ENCODE measurements around the gene ATOH8.

Gene ATOH8

GRCh38 chr2:85800586-85800985, 46.8 kb downstream of the ATOH8 start:
- no peak for DNase-seq (ENCODE audit: low read depth in 2 of 2)

- no peak for DNase-seq (ENCODE audit: low read depth in 2 of 2)
Measured at GRCh38 chr2:85801871-85802270, 48.1 kb downstream of the ATOH8 start.

DNA sequence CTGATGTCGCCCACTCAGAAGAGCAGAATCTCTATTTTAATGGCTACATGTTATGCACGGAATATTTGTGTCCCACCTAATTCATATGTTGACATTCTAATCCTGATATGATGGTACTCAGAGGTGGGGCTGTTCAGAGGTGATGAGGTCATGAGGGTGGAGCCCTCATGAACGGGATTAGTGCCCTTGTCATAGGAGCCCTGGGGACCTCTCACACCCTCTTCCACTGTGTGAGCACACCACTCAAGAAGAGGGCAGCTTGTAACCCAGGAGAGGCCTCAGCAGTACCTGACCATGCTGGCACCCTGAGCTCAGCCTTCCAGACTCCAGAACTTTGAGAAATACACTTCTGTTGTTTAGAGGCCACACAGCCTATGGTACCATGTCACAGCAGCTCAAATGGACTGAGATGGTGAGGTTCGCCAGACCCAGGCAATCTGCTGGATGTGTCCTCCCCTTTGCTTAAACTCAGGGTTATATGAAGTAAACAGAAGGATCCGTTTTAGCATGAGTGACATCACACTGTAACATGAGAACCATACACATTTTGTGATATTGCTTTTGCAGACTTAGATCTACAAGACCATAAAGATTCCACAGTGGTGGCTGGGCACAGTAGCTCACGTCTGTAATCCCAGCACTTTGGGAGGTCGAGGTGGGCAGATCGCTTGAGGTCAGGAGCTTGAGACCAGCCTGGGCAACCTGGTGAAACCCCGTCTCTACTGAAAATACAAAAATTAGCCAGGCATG, 48.7 kb downstream of the ATOH8 start:
- DNase-seq (ENCODE audit: low read depth in 2 of 2): no peak

DNA sequence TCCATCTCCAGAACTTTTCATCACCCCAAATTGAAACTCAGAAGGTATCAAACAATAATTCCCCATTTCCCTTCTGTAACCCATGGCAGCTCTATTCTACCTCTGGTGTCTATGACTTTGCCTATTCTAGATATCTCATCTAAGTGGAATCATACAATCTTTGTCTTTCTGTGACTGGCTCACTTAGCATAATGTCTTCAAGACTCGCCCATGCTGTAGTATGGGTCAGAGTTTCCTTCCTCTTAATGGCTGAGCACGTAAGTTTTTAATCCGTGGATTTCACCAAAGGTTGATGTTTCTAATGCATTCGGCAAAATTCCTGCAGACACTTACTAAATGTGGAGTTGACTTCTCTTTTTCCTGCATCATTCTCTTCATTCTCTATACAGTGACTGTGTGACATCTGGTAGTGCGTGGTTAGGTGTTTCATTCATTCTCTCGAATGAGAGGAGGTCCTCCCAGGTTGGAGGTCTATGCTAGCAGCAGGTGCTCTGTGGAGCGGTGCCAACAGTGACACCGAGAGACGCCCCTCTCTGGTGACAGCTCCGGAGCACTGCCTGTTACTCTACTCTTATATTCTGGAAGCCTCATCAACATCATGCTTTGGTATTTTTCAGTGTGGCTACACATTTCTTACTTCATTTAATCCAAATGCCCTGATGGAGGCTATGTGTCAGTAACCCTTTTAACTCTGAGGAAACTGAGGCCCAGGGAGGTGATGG, 50.1 kb downstream of the ATOH8 start:
- DNase-seq (ENCODE audit: low read depth in 2 of 2): no peak

DNA sequence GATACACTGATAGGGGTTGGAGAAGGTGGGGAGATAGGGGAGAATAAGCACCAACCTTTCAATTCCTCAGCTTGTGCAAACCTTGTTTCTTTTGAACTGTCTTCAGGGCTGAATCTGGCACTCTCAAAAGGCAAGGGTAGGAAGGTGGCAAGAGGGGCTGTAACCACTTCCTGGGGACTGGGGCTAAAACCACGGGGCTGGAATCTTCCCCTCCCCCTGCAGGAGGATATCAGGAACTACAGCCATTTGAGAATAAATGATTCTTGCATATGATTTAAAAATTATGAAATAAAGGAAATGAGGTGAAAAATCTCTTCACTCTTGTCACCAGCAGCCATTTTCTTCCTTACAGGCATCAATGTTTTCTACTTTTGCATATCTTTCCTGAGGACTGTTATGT, 50.8 kb downstream of the ATOH8 start:
- no peak for DNase-seq (ENCODE audit: low read depth in 2 of 2)

DNA sequence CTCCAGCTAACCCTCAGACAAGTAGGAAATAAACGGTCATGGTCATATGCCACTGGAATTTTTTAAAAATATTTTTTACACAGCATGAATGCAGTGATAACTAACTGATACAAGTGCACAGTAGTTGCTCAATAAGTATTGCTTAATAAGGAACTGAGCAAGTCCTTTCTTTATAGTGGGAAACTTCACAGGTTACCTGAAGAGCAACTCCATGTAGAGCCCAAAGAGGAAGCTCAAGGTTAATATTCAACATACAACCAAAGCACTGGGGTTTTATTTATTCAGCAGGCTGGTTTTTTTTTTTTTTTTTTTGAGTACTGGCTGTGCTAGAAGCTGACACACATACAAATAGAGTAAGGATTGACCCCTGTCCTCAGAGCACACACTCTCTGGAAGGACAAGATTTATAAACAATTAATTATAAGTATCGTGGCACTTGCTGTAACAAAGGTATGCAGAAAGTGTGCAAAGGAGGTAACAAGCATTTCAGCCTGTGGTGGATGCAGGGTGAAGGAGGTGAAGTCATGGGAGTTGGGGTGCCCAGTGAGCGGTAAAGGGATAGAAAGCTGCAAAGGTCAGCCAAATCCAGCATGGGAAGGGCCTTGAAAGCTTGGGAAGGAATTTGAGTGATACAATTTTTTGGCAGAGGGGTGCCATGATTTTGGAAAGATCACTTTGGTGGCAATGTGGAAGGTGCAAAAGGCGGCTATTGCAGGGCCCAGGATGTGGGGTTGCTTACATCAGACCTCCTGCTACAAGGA, 52.7 kb downstream of the ATOH8 start:
- DNase-seq (ENCODE audit: low read depth in 2 of 2): no peak

DNA sequence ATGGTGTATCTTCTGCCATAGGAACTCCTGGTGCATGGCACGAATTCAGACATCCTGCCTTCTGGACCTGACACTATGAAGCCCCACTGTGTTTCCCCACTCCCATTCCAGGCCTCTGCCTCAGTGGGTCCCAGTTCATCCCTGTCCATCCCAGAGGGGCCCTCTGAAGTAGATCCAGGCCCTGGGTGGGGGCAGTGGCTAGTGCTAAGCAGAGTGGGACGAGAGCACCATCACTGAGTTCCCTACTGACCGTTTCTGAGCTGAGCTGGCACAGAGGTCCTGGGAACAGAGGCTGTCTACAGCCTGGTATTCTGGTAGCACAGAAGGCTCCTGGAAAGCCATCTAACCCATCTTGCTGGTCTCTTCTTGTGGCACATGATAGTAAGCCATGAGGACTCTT, 54.0 kb downstream of the ATOH8 start:
- no peak for DNase-seq (ENCODE audit: low read depth in 2 of 2)

GRCh38 chr2:85810371-85811179, 56.8 kb downstream of the ATOH8 start:
- DNase-seq (ENCODE audit: low read depth in 2 of 2): no peak

DNA sequence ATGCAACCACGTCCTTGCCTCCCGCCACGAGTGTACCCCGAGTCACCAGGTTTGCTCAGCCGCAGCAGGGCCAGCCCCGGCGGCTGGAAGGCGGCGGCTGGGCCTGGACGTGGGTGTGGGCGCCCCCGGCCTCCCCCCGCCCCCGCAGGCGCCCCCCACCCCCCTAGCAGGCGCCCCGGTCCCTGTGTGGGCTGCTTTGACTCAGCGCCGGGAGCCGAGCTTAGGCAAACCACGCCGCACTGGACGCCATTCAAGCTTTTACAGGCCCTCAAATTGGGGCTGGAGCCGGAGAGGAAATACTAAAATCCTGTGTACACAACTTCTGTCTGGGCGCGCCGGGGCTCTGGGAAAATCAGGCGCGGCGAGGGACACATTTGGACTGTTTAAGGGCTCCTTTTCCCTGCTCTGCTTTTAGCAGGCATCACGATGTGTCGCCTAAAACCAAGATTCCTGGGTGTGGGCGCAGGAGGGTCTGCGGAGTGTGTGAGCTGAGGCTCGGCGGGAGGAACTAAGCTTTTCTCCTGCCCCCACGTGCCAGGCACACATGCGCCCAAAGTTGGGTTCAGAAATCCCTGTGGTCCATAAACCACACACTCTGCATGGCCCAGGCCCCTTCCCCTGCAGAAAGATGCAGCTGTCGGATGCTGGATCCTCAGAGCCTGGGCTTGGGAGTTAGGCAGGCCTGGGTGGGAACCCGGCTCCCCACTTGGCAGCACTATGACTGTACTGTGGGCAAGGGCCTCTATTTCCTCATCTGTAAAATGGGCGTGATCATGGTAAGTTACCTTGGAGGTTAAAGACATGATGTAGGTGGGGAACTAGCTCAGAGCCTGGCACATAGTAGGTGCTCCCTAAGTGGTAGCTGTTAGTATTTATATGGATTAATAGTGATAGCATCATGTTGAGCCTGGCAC, 57.6 kb downstream of the ATOH8 start:
- no peak for DNase-seq (ENCODE audit: low read depth in 2 of 2)

DNA sequence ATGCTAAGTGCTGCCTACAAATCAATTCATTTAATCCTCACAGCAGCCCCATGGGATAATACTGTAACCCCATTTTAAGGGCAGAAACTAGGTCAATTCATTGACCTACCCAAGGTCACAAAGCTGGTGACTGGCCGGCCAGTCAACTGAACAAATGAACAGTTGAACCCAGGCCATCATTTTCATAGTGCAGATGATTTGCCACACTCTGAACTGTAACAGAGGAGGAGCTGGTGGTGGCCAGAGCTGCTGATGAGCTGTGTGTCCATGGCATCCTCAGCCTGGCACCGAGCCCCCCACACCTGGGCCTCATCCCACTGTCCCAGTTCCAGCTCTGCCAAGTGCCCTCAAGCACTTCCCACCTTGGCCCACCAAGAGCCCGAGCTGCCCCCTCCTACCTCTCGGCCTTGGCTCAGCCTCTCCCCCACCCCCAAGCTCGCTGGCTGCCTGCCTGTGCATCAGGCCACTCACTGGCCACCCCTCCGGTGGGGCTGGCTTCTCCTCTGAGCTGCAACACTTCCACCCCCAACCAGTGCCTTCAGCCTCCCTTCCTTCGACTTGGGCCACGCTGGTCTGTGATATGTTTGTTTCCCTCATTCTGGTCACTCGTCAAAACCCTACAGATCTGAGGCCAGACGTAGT, 58.4 kb downstream of the ATOH8 start:
- DNase-seq (ENCODE audit: low read depth in 2 of 2): no peak

DNA sequence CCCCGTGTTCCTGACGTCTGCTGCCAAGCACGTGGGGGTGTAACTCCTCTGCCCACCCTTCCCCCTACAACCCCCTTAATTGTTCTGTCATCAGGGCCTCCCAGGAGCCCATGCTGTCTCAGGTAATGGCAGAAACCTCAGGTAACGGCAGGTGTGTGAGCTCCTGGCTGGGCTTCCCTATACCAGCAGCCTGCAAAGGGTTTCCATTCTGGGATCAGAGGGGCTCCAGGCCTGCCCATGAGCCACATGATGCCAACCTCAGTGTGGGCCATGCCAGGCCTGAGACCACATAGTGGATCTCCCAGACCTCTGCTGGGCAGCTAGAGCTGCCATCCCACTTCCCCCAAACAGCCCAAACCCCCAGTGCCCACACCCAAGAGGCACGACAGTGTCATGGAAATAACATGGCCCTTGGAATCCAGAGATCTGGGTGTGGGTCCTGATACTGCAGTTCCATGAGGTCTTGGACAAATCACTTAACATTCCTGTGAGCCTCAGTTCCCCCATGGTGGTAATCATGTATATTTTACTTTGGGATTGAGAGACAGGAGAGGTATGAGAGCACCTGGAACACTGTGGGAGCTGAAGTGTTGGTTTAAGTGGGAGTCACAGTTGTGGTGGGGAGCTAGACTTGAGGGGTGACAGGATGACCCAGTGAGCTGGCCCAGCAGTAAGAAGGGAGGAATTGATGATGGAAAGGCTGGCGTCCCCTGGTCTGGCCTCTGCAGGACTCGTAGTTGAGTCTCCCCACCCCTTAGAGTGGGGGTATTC, 59.6 kb downstream of the ATOH8 start:
- DNase-seq (ENCODE audit: low read depth in 2 of 2): no peak

DNA sequence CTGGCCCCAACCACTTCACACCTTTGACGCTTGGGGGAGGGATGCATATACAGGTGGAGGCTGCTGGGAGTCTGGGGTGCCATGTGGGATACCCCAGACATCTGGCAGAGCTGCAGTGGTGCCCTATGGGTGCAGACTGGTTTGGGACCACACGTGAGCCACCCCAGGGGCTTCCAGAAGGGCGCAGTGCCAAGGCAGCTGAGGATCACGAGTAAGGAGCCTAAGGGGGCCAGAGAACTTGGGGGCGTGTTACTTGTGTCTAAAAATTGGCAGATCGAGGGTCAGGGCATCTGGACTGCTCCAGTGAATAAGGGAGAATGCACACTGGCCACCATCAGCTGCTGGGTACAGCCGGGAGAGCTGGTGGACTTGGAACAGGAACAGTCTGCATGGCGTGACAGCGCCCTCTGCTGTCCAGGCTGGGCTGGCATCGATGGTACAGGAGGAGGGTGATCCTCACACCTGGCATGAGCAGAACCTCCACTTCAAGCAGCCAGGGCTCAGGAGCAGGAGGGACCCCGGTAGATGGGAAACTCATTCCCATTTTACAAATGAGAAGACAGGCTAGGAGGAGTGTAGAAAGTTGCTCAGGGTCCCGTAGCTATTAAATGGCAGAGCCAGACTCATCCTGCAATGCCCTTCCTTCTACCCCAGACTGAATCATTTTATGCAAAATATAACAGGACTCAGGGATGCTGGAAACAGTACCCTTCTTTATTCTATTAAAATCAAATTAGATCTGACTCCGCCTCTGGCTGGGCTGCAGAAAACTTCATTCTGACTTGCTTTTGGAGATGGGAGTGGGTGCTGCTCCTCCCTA, 60.4 kb downstream of the ATOH8 start:
- peak; percentile 60 to 61 for DNase-seq (ENCODE audit: low read depth in 2 of 2)

DNA sequence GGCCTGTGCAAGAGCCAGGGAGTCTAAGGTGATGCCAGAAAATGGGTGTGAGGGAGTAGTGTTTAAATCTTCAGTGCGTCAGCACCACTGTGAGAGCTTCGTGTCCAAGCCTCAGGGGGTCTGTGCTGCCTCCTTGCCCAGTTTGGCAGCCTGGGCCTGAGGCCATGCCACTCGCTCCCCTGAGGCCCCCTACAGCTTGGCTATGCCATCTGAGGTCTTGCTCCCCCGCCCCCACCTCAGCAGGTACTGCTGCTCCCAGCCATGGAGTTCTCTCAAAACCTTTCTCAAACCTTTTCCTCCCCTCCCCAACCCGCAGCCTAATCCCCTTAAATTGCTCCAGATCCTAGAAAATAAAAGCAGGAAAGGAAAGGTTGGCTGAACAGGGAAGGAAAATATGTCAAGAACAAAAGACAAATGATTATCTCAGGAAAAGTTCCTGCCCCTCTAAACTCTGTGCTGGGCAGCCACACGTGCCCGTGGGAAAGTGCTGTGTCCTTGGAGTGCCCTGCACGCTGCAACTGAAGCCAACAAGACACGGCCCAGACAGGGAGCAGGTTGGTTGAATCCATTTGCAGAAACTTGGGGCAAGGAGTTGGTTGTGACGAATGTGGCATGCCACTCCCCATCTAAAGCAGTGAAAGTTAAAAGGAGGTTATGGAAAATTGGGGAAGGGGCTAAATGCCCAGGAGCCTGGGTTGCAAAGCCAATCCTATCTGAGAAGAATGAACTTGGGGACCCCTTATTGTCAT, 61.2 kb downstream of the ATOH8 start:
- DNase-seq (ENCODE audit: low read depth in 2 of 2): no peak

- no peak for DNase-seq (ENCODE audit: low read depth in 2 of 2)
Measured at GRCh38 chr2:85819811-85820510, 66.2 kb downstream of the ATOH8 start.

DNA sequence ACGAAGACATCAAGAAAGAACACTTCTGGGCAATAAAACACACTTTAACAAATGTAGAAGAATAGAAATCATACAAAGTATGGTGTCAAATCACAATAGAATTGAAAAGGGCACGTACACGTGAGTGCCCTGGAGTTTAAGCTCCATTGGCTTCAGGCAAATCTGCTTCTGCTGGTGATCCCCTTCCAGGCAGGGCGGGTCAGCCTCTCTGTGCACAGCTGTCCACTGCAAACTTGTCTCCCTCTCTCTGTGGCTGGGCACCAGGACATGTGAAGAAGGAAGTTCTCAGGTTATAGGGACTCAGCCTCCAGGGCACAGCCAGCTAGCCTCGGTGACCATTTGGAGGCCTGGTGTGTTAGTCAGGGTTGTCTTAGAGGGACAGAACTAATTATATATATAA, 69.0 kb downstream of the ATOH8 start:
- no peak for DNase-seq (ENCODE audit: low read depth in 2 of 2)

GRCh38 chr2:85823951-85824350, 70.2 kb downstream of the ATOH8 start:
- no peak for DNase-seq (ENCODE audit: low read depth in 2 of 2)

All from stimulated activated CD8-positive, alpha-beta memory T cell treated with anti-CD3 and anti-CD28 coated beads, Interleukin-2, amount 100 ng/mL, for 1 hour (primary cell).